GM12892 (cell line): ENCODE results near the gene LRFN2.

Source experiments
- DNase-seq: peaks from one replicate; pipeline ENCODE4 v3.0.0; 2011; ENCODE audit not compliant: insufficient read length
- FAIRE-seq: peaks from 2 replicates; lab custom pipeline; 2011; peaks lifted over from hg19 to GRCh38; lab: Jason Lieb, UNC
- POLR2A ChIP-seq: IDR thresholded peaks from 2 replicates; pipeline ENCODE4 v1.6.1; 2011; ENCODE audit warnings: low read depth, low read length, control low read depth
- POLR2AphosphoS5 ChIP-seq: IDR thresholded peaks from 2 replicates; pipeline ENCODE4 v1.6.1; 2011; ENCODE audit warnings: low read depth, low read length, control low read depth
- TAF1 ChIP-seq: IDR thresholded peaks from 2 replicates; pipeline ENCODE4 v1.6.1; 2011; ENCODE audit warnings: low read depth, mild to moderate bottlenecking, control low read depth, low read length, borderline replicate concordance

LRFN2 gene

DNA sequence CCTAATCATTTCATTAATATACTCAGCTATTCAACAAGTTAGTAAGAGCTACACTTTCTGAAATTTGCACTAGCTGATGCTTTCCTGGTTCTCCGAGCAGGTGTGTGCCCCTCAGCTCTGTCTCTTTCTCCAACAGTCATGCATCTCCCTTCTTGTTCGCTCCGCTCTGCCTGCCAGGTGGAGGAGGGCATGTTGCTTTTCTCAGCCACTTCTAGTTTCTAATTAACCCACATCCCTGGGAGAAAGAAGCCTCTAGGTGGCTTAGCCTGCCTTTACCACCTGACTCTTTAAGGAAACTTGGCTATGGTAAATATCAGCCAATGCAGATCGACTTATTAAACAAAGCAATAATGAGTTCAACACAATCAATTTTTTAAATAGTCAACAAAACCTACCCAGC is 34.2 kb downstream of the LRFN2 start:
- TF ChIP-seq POLR2AphosphoS5, result no peak
- no peak for TF ChIP-seq TAF1
- no peak for DNase-seq
- no peak for FAIRE-seq

DNA sequence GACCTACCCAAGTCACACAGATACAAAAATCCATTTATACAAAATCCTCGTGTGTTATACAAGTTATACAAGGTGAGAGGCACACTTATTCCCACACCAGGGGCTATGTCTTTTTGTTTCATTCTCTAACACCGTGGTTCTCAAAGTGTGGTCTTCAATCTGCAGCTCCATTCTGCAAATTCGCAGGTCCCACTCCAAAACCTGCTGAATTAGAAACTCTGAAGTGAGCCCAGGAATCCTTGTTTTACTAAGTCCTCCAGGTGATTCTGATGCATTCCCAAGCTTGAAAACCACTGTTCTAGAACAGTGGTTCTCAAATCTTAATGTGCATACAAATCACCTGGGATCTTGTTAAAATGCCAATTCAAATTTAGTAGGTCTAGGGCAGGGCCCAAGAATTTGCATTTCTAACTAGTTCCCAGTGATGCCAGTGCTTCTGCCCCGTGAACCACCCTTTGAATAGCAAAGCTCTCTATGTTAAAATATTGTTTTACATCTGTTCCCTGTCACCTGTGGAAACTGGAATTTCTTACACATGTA is 35.1 kb downstream of the LRFN2 start:
- TF ChIP-seq POLR2A (no peak), POLR2AphosphoS5 (no peak), TAF1 (no peak)
- FAIRE-seq (no peak), DNase-seq (no peak)

DNA sequence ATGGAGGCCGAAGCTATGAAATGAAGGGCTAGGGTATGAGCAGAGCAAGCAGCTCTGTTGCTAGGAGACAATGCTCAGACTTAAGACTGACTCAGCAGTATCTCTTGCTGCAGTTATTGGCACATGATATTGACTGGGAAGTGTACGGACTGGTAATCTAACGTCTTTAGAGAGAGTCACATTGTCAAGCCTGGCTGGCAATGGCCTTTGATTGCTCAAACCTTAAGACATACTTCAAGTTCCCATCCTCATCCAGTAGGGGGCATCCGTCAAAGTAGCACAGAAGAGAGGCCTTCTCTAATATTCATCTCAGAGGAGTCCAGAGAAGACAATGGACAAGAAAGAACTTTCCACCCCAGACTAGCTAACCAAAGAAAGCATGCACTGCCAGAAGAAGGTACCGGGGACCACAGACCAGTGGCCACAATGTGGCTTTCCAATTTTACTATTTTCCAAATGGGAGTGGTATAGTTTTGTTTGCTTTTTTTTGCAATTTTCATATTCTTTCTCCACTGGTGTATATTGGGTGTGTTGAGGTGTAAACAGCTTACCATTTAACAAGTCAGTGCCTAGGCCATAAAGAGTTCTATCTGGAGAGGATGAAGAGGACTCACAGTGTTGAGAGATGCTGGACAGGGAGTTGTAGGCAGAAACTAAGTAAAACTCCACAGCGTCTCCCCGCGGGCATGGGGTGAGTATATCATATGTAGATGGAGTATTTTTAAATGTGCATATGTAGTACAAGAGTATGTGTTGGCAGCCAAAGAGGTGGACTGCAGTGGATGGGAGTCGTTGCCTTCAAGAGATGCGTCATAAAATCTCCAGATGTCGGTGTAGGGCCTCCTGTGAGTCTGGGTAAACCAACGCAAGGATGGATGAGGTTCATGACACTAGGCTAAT is 36.7 kb downstream of the LRFN2 start:
- no peak for DNase-seq
- TF ChIP-seq POLR2AphosphoS5 (no peak), TAF1 (no peak), POLR2A (no peak)
- FAIRE-seq, result peak; percentile 77

DNA sequence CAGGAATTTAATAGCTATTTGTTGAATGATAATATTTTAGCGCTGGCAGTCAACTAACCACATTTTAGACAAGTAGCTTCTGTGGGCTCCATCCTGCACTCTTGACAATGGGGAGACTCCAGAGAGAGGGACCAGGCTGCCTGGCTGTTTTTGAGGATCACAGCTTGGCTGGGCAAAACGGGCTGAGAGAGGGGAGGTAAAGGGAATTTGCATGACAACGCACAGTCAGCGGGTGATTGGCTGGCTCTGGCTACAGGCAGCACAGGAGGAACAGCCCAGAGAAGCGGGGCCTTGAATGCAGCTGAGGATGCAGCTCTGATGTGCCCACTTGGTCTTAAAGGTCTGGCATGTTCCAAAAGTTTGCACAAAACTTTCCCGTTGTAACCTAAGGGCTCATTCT is 41.2 kb downstream of the LRFN2 start:
- TF ChIP-seq TAF1 (no peak), POLR2AphosphoS5 (no peak), POLR2A (no peak)
- no peak for FAIRE-seq
- no peak for DNase-seq

DNA sequence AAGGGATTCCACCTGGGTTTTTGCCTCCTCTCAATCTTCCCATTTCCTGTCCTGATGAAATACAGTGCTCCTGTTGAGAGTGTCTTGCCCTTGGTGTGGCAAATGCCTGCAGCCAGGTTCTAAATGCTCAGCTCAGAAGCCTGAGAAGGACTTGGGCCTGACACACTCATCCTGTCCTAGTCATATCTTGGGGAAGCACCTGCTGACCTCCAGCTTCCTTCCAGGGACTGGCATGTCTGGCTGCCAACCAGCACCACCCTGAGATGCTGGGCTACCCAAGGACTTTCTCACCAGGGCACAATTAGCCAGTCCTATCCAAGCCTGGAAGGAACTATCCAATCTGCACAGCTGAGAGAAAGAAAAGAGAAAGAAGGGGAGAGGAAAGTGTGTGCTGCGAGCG is 43.4 kb downstream of the LRFN2 start:
- FAIRE-seq (no peak), DNase-seq (no peak)
- no peak for TF ChIP-seq POLR2A
- no peak for TF ChIP-seq POLR2AphosphoS5
- TF ChIP-seq TAF1, result no peak

DNA sequence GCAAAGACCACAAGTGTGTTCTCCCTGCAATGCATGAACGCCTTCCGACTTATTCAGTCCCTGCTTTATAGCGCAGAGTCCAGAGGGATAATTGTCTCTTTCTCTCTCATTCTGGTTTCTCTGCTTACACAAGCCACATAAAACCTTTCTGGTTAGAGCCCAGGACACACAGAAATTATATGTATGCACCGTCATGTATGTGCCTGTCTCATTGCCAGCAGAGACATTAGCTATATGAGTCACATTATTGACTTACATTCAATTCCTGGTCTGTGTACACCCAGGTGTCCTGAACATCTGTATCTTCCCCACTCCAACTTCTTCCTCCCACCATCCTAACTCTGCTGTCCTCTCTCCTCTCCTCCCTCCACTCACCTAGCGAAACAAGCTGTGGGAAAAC is 44.0 kb downstream of the LRFN2 start:
- TF ChIP-seq POLR2AphosphoS5 (no peak), POLR2A (no peak), TAF1 (no peak)
- no peak for DNase-seq
- FAIRE-seq, result no peak

DNA sequence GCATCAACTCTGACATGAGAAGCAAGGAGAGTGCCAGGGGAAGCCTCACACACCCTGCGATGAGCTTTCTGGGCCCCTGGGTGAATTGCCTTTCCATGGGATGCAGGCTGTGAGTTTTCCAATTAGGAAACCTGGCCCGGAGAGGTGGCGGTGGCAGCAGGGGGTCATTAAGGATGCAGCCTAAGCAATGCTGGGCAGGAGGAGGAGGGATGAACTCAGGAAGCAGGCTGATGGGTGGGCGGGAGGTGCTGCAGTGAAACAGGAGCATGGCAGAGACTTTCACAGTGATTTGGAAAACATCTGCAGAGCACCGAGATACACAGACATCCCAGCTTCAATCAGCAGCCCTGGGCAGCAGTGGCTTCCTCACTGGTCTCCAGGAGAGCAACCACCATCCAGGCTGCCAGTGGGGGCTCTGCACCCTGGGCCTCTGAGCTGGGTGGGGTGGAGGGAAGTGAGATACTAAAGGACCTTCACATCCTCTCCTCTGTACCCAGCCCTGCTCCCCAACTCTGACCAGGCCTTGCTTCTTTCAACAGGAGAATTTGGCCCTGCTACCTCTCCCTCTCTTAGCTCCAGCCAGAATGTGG is 44.9 kb downstream of the LRFN2 start:
- FAIRE-seq (no peak), DNase-seq (no peak)
- TF ChIP-seq TAF1 (no peak), POLR2AphosphoS5 (no peak), POLR2A (no peak)

DNA sequence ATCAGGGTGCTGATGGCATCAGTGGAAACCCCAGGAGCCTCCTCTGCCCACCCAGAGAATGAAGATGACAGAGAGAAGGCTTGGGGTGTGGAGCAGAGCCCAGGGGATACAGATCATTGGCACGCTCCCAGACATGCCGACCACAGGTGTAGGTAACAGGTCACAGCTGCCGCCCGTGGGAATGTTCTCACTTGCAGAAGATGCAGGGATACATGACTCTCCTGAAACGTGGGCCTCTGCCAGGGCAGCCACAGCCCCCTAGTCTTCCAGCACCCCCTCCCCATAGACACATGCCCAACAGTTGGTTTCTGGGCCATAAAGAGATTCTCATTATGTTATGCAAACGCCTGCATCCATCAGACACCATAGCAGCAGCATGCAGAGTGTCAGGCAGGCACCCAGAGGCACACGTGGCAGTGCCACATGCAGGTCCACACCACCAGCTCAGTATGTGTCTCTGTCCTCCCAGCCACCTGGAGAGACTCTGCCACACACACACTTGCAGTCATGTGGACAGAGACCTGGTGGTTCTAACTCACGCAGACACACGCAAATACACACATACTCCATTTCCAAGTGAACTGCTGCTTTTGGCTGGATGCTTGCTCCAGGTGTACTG is 45.5 kb downstream of the LRFN2 start:
- FAIRE-seq (no peak), DNase-seq (no peak)
- TF ChIP-seq TAF1 (no peak), POLR2AphosphoS5 (no peak)

DNA sequence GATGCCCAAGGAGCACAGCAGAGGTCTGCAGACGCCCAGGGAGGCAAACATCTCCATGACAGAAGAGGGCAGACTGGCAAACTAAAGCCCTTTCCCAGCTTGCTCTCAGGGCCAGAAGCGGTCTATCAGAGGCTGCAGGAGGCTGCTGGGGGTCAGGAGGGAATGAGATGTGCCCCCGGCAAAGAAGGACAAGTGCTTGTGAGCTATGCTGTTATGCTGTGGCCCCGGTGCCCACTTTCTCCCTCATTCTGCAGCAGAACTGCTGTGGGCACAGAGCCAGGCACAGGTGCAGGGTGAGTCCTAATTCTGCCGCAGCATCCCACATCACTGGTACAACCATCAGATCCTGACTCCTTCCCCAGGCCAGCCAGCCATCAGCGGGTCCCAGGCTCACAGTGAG is 46.4 kb downstream of the LRFN2 start:
- no peak for FAIRE-seq
- no peak for DNase-seq
- TF ChIP-seq POLR2A (no peak), TAF1 (no peak), POLR2AphosphoS5 (no peak)

DNA sequence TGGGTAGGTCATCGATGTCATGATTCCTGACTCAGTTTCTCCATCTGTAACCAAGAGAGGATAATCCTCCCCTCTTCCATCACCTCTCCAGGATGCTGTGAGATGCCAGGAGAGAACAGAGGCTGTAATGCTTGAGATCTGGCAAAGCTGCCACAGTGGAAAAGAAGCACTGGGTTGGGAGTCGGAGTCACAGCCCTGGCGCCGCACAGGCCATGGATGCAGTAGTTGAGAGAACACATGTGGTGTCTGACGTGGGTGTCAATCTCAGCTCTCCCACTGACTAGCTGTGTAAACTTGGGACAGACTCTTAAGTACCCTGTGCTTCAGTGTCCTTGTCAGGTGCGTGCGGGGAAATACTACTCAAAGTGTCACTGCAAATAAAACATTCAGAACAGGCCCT is 47.3 kb downstream of the LRFN2 start:
- TF ChIP-seq POLR2A (no peak), POLR2AphosphoS5 (no peak), TAF1 (no peak)
- DNase-seq, result no peak
- no peak for FAIRE-seq

DNA sequence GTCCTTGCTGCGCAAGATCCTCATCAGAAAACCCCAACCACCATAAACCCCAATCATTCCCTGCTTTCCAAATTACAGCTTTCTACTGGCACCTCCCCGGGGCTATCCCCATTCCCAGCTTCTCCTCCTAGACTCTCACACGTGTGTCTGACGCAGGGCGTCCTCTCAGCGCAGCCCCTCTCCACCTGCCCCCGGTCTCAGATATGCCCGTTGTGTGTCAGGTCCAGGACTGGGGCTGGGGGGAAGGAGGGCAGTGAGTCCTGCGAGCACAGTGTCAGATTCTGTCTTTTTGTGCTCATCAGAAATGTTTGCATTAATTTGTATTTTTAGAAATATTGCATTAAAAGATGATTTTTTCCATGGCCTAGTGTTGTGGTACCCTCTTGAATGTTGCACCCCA is 48.6 kb downstream of the LRFN2 start:
- no peak for FAIRE-seq
- TF ChIP-seq POLR2A (no peak), TAF1 (no peak), POLR2AphosphoS5 (no peak)
- no peak for DNase-seq

DNA sequence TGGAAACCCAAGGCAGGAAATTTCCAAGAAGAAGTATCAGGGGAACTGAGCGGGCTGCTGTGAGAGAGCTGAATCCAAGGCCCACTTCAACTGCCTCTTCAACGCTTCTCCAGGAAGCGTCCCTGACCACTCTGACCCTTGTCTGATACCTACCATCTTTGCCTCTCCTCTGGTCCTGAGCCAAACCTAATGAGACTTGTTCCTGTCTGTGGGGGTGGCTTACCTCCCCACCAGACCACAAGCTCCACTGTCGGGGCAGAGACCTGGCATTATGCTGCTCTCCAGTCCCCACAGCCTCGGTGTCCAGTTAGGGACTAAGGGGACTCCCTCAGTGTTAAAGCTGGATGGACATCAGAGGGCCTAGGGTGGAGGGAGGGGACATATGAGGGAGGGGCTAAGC is 49.7 kb downstream of the LRFN2 start:
- FAIRE-seq, result no peak
- DNase-seq, result no peak
- TF ChIP-seq POLR2AphosphoS5 (no peak), POLR2A (no peak)
